Measurements from ENCODE around the gene OR8U1.
"Not testable (repeated sequence)": the region's sequence is repeated elsewhere in the genome, so short reads cannot be mapped to it uniquely, and the experiment has no call there.

Gene OR8U1

DNA sequence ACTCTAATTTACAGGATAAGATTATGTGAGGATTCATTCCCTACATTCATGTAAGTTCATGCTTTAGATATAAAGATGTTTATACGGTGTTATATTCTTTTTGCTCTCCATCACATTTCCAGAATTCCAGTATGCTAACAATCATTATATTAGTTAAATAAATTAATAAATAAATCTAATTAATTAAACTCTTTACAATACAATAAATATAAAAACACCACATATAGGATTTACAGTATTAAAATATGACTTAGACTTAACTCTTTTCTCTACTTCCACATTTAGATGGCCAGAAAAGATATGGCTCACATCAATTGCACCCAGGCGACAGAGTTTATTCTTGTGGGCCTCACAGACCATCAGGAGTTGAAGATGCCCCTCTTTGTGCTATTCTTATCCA, at the start of gene OR8U1:
TSS of gene OR8U1 (plus strand) at position 301 of the 400 bp plus-strand sequence. CDS start at position 301, 0 bp downstream.
- intact Hi-C loops (cut with DNase I): no loop called here

DNA sequence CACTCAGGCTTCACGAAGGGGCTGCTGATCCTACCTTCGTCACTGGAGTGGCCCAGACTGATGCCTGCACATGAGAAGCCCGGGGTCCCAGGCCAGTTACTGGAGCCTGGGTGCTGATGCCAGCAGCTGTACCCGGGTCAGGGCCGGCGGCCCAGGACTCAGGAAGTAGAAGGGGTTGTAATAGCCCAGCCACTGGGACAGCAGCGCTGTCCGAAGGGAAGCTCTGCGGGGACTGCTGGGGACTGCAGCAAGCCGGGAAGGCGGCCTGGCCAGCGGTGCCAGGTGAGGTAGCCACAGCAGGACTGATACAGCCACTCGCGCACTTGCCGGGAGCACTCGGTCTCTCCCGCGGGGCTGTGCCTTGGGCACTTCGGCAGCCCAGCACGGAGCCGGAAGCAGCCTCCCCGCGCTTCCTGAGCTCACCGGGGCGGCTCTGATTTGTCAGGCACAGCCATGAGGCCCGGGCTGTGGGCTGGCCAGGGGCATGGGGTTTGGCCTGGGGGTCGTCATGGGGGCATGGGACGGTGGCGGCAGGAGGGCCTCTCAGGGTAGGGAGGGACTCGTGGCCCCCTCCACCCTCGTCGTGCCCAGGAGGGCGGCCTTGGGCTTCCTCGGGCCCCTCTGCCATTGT, 43.4 kb upstream of the OR8U1 start:
- peak in 1 of 42 donors; percentile 30 for DNase-seq
- intact Hi-C loops (cut with DNase I): no loop called here

More for the DNA sequence above, at the start of gene OR8U1:
- DNase-seq: no peak

DNA sequence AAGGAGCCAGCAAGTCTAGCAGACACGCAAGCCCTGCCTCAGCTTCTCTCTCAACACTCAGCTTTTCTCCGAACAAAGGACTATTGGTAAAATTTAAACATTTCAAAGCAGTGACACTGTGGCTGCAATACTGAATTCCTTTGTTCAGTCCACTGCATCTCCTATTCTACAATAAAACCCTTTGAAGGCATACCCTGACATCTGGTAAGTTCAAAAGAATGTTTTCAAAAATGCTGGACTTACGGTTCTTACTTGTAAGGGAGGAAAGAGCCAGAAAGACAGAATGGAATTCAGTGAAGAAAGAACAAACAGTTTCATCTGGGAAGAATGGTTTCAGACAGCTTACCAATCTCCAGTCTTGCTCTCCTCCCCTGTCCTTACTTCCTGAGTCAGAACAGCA, 42.3 kb upstream of the OR8U1 start:
- intact Hi-C loops (cut with DNase I): no loop called here
- no peak for DNase-seq

DNA sequence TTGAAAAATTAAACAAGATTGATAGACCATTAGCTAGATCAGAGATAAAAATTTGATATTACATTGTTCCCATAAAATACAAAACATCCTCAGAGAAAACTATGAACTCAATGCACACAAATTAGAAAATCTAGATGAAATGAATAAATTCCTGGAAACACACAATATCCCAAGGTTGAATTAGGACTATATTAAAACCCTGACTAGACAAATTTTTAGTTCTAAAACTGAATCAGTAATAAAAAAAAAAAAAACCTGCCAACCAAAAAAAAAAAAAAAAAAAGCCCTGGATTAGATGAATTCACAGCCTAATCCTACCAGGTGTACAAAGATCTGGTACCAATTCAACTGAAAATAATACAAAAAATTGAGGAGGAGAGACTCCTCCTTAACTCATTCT, 35.1 kb upstream of the OR8U1 start:
- DNase-seq: no peak
- intact Hi-C loops (cut with DNase I): no loop called here

DNA sequence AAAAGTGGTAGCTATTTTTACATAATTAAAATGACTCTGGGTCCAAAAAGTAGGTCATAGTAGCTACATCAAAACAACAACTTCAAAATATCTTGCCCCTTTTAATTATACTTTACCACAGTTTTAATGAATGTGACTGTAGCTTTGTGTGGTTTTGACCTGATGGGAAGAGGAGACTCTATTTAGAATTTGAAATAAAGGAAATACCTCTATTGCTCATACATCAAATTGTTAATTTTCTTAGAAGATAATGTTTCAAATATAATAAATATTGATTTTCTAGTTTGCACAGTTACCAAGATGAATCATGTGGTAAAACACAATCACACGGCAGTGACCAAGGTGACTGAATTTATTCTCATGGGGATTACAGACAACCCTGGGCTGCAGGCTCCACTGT, 29.7 kb upstream of the OR8U1 start, which contains the start of gene OR8K1:
TSS of gene OR8K1 (plus strand) at position 301 of the 400 bp plus-strand sequence. CDS start at position 301, 0 bp downstream.
- intact Hi-C loops (cut with DNase I): no loop called here

DNA sequence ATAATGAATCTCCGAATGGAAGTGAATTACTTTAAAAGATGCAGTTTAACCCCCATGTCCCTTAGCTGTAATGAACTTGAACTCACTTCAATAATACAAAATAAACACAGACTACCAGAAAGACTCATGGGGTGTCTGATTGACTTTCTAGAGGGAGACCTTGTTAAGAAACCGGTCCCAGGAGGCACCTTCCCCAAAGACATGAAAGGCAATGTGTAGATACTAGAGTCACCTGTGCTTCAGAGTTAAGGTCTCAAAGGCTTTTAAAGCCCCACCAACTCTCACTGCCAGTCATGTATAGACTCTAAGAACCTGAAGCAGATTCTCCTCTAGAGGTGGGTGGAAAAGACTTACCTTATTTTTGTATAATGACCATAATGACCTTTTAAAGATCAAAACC, 21.4 kb upstream of the OR8U1 start, which contains the start of gene OR8J1:
TSS of gene OR8J1 (plus strand) at position 301 of the 400 bp plus-strand sequence. CDS start 5,956 bp downstream, outside the sequence.
- no peak for DNase-seq
- intact Hi-C loops (cut with DNase I): no loop called here

More for the DNA sequence above, 29.7 kb upstream of the OR8U1 start, which contains the start of gene OR8K1:
- DNase-seq: no peak

DNA sequence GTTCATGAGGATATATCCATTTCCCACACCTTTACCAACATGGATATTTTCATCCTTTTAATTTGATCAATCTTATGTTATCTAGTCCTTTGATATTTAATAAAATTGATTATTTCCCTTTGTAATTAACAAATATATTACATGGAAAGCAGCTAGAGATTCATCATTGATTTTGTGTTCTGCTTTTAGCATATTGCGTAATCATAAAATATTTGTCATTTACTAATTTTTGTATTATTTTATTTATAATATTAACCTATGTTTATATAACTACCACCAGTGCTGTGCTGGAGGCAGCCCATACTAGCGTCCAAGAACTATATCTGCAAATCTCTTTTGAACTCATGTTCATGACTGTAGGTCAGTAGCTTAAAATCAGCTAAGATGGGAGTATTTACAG, 4.7 kb downstream of the OR8U1 start:
- intact Hi-C loops (cut with DNase I): no loop called here
- no peak for DNase-seq

DNA sequence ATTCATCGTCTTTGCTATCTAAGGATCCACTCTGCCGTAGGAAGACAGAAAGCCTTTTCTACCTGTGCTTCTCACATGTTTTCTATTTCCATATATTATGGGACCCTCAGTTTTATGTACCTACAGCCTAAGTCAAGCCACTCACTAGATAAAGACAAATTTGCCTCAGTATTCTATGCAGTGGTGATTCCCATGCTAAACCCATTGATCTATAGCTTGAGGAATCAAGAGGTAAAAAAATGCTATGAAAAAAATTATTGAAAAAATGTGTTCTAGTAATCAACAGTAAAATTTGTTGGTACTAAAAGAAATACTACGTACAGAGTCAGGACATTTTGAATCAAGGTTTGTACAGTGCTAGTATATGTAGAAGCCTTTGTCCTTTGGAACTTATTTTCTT, 19.0 kb downstream of the OR8U1 start:
- DNase-seq: no peak
- intact Hi-C loops (cut with DNase I): no loop called here

DNA sequence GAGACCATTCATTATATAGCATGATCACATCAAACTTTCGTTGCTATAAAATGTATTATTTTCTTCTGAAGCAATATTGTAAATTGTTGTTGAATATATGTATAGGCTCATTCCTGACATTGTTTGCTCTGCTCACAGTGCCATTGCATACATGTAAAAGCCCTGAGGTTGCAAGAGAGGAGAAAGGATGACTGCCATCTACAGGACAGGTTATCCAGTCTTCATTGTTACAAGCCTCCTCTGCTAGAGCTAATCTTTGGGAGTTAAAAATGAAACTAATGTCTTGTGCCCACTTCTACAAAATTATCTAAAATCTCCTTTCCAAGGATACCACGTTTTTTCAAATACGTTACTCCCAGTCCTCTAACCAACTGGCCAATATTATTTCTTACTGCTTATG, 20.6 kb downstream of the OR8U1 start:
- intact Hi-C loops (cut with DNase I): no loop called here
- no peak for DNase-seq

DNA sequence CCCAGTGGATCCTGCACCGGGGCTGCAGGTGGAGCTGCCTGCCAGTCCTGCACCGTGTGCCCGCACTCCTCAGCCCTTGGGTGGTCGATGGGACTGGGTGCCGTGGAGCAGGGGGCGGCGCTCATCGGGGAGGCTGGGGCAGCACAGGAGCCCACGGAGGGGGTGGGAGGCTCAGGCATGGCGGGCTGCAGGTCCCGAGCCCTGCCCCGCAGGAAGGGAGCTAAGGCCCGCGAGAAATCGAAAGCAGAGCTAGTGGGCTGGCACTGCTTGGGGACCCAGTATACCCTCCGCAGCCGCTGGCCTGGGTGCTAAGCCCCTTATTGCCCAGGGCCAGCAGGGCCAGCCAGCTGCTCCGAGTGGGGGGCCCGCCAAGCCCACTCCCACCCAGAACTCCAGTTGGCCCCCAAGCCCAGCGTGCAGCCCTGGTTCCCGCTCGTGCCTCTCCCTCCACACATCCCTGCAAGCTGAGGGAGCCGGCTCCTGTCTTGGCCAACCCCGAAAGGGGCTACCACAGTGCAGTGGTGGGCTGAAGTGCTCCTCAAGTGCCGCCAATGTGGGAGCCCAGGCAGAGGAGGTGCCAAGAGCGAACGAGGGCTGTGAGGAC, 26.5 kb downstream of the OR8U1 start:
- DNase-seq; intact Hi-C loops (cut with DNase I): not testable (repeated sequence)

DNA sequence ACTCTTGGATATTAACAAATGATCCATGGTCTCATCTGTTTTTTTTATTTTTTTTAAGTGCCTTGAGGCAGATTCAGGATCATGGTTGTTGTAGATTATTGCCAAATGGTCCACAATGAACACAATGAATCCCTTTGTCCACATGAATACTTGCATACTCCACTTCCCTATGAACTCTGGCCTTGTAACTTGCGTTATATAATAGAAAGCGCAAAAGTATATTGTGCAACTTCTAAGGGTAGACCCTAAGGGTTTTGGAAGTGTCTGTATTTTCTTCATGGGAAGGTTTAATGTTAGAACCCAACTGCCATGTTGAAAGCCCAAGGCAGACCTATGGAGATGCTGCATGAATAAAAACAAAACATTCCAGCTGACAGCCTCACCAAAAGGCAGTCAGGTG, 29.0 kb downstream of the OR8U1 start:
- intact Hi-C loops (cut with DNase I): no loop called here
- no peak for DNase-seq

DNA sequence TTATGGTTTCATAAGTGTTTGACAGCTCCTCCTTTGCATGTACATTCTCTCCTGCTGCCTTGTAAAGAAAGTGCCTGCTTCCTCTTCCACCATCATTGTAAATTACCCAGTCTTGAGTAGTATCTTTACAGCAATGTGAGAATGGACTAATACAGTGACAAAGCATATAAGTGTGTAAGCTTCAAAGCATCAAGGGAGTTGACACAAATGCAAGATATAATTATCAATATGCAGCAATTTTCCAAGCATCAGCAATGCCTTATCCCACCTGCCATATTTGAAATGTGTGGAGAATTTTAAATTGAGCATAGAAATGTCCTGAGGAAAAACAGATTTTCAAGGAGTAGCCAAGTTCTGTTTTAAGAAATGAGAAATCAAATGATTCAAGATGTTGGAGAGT, 35.4 kb downstream of the OR8U1 start:
- intact Hi-C loops (cut with DNase I): no loop called here
- no peak for DNase-seq

DNA sequence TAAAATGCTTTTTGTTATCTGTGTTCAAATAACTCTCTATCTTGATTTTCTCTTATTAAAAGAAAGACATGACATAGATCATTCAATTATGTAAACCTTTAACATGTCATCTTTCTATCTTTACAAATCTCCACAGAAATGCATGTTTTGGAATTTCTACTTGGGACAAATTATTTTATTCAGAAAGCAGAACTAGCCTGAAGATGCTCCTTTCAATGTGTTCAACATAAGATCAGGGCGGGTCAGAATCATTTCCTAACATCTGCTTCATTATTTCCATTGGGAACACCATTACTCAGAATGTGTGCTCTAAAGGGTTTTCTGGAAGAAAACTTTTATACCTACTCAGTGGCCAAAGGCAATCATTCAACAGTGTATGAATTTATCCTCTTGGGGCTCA, 37.0 kb downstream of the OR8U1 start, which contains the start of gene OR5AL1:
TSS of gene OR5AL1 (plus strand) at position 301 of the 400 bp plus-strand sequence.
- intact Hi-C loops (cut with DNase I): no loop called here
- no peak for DNase-seq

All from head of caudate nucleus (tissue), 42 donors.